Measurements from ENCODE around the gene SVBP.
"Not testable (repeated sequence)": the region's sequence is repeated elsewhere in the genome, so short reads cannot be mapped to it uniquely, and the experiment has no call there.

SVBP gene

GRCh38 chr1:42816585-42817439, at the start of gene SVBP, which contains the start of gene ERMAP:
TSS of gene SVBP (minus strand) at chr1:42817397. CDS start at chr1:42816544, 853 bp downstream.
TSS of gene ERMAP (plus strand) at chr1:42817122. CDS start at chr1:42830449, 13,327 bp downstream.
- peak; percentile 67 for DNase-seq (ENCODE audit: low spot score)

GRCh38 chr1:42866549-42866948, 49.4 kb upstream of the SVBP start:
- no peak for DNase-seq (ENCODE audit: low spot score)

GRCh38 chr1:42861014-42861399, 43.8 kb upstream of the SVBP start:
- no peak for DNase-seq (ENCODE audit: low spot score)

- no peak for DNase-seq (ENCODE audit: low spot score)
Measured at GRCh38 chr1:42860339-42861013, 43.3 kb upstream of the SVBP start.

GRCh38 chr1:42859366-42859765, 42.2 kb upstream of the SVBP start:
- DNase-seq (ENCODE audit: low spot score), result not testable (repeated sequence)

GRCh38 chr1:42856554-42856953, 39.4 kb upstream of the SVBP start:
- not testable (repeated sequence) for DNase-seq (ENCODE audit: low spot score)

- DNase-seq (ENCODE audit: low spot score), result no peak
Measured at GRCh38 chr1:42853116-42853884, 36.1 kb upstream of the SVBP start.

GRCh38 chr1:42852608-42852980, 35.4 kb upstream of the SVBP start:
- DNase-seq (ENCODE audit: low spot score), result no peak

- DNase-seq (ENCODE audit: low spot score), result no peak
Measured at GRCh38 chr1:42851960-42852607, 34.9 kb upstream of the SVBP start.

- no peak for DNase-seq (ENCODE audit: low spot score)
Measured at GRCh38 chr1:42851420-42851819, 34.2 kb upstream of the SVBP start.

- no peak for DNase-seq (ENCODE audit: low spot score)
Measured at GRCh38 chr1:42849944-42850343, 32.7 kb upstream of the SVBP start.

- DNase-seq (ENCODE audit: low spot score), result no peak
Measured at GRCh38 chr1:42848823-42849537, 31.8 kb upstream of the SVBP start.

GRCh38 chr1:42847721-42848460, 30.7 kb upstream of the SVBP start:
- DNase-seq (ENCODE audit: low spot score), result no peak

- DNase-seq (ENCODE audit: low spot score), result no peak
Measured at GRCh38 chr1:42847111-42847595, 30.0 kb upstream of the SVBP start.

- peak; percentile 86 for DNase-seq (ENCODE audit: low spot score)
Measured at GRCh38 chr1:42846257-42847110, 29.3 kb upstream of the SVBP start, which contains the start of gene ZNF691. TSS of gene ZNF691 (plus strand) at chr1:42846613. CDS start at chr1:42849659, 3,046 bp downstream.

GRCh38 chr1:42845866-42846256, 28.7 kb upstream of the SVBP start:
- no peak for DNase-seq (ENCODE audit: low spot score)

- no peak for DNase-seq (ENCODE audit: low spot score)
Measured at GRCh38 chr1:42845193-42845592, 28.0 kb upstream of the SVBP start.

GRCh38 chr1:42844592-42845140, 27.5 kb upstream of the SVBP start:
- DNase-seq (ENCODE audit: low spot score), result no peak

All from HuH-7.5 (cell line).